Measurements from ENCODE around the gene DMAC2. TPM values are rescaled to one million over a fixed set of nuclear protein-coding genes. Genes with fewer than 3 reads are reported as not detected.
"Not testable (repeated sequence)": the region's sequence is repeated elsewhere in the genome, so short reads cannot be mapped to it uniquely, and the experiment has no call there.

DMAC2 gene
- total RNA-seq (10 to 100 TPM in 4 of 5 donors, 1 to 10 TPM in 1; 8.2 to 50.0 (median 36.4) TPM), polyA plus RNA-seq (10 to 100 TPM; 44.1 to 50.9 (median 48.1) TPM)
- long read RNA-seq, donor 1, partial matches to known transcripts: 0 of 3 reads
- long read RNA-seq, donor 1, other reads (novel, unspliced or antisense): 0 of 3 reads
- long read RNA-seq, donor 2, transcript DMAC2-201 (6 exons, 1,692 nt): major isoform, 7 of 7 reads
- long read RNA-seq, donor 2, partial matches to known transcripts: 0 of 7 reads
- long read RNA-seq, donor 2, other reads (novel, unspliced or antisense): 0 of 7 reads
- long read RNA-seq, donor 3, partial matches to known transcripts: 0 of 6 reads
- long read RNA-seq, donor 3, other reads (novel, unspliced or antisense): 0 of 6 reads
- long read RNA-seq, donor 4, partial matches to known transcripts: 0 of 2 reads
- long read RNA-seq, donor 4, other reads (novel, unspliced or antisense): 0 of 2 reads
- long read RNA-seq, donor 5, transcript DMAC2-201 (6 exons, 1,692 nt): major isoform, 5 of 11 reads
- long read RNA-seq, donor 5, partial matches to known transcripts: 0 of 11 reads
- long read RNA-seq, donor 5, other reads (novel, unspliced or antisense): 0 of 11 reads
- long read RNA-seq, donor 6, transcript DMAC2-208 (5 exons, 979 nt): minor isoform, 5 of 24 reads
- long read RNA-seq, donor 6, transcript DMAC2-201 (6 exons, 1,692 nt): major isoform, 13 of 24 reads
- long read RNA-seq, donor 6, partial matches to known transcripts: 0 of 24 reads
- long read RNA-seq, donor 6, other reads (novel, unspliced or antisense): 0 of 24 reads
- long read RNA-seq, donor 7, transcript DMAC2-201 (6 exons, 1,692 nt): major isoform, 6 of 9 reads
- long read RNA-seq, donor 7, partial matches to known transcripts: 0 of 9 reads
- long read RNA-seq, donor 7, other reads (novel, unspliced or antisense): 0 of 9 reads
- long read RNA-seq, donor 8, transcript DMAC2-201 (6 exons, 1,692 nt): major isoform, 6 of 8 reads
- long read RNA-seq, donor 8, partial matches to known transcripts: 0 of 8 reads
- long read RNA-seq, donor 8, other reads (novel, unspliced or antisense): 0 of 8 reads
- long read RNA-seq, donor 9, partial matches to known transcripts: 0 of 6 reads
- long read RNA-seq, donor 9, other reads (novel, unspliced or antisense): 0 of 6 reads
- long read RNA-seq, donor 10, partial matches to known transcripts: 0 of 3 reads
- long read RNA-seq, donor 10, other reads (novel, unspliced or antisense): 0 of 3 reads

- TF ChIP-seq, protein P1, sequence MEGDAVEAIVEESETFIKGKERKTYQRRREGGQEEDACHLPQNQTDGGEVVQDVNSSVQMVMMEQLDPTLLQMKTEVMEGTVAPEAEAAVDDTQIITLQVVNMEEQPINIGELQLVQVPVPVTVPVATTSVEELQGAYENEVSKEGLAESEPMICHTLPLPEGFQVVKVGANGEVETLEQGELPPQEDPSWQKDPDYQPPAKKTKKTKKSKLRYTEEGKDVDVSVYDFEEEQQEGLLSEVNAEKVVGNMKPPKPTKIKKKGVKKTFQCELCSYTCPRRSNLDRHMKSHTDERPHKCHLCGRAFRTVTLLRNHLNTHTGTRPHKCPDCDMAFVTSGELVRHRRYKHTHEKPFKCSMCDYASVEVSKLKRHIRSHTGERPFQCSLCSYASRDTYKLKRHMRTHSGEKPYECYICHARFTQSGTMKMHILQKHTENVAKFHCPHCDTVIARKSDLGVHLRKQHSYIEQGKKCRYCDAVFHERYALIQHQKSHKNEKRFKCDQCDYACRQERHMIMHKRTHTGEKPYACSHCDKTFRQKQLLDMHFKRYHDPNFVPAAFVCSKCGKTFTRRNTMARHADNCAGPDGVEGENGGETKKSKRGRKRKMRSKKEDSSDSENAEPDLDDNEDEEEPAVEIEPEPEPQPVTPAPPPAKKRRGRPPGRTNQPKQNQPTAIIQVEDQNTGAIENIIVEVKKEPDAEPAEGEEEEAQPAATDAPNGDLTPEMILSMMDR (IDR thresholded peaks at IDR 0.05): peak in 4 of 7 experiments; percentile 20 to 54 (median 39)
- TF ChIP-seq EP300 (IDR thresholded peaks at IDR 0.05): no peak
- no peak for TF ChIP-seq POLR2A (IDR thresholded peaks at IDR 0.05)
- TF ChIP-seq POLR2AphosphoS5 (IDR thresholded peaks at IDR 0.05): peak; percentile 47 to 90 (median 61)
- intact Hi-C loops (cut with DNase I; ENCODE audit: low total_unique reads): no loop called here
Measured at GRCh38 chr19:41439441-41440222, at the start of gene DMAC2. TSS of gene DMAC2 (minus strand) at chr19:41439912. CDS start at chr19:41439899, 13 bp downstream.

GRCh38 chr19:41486953-41487352 lies 47.2 kb upstream of the DMAC2 start:
- H3K4me3 ChIP-seq; intact Hi-C loops (cut with DNase I; ENCODE audit: low total_unique reads); H3K27ac ChIP-seq; H3K4me1 ChIP-seq; H3K36me3 ChIP-seq; DNase-seq: not testable (repeated sequence)
- Histone ChIP-seq H3K27me3 (peaks cover 0 to 37% (median 12%) of the 10 kb centered on the region in 3 donors), H3K9me3 (peaks cover 0 to 15% (median 11%) of the 10 kb centered on the region in 4 donors)
- WGBS, 5 donors: 80 to 88% (median 82%) methylated on average over 4 of the region's 4 CpGs

More at GRCh38 chr19:41439441-41440222, at the start of gene DMAC2:
- peak; percentile 98 to 99 for DNase-seq
- H3K27me3 ChIP-seq: peaks cover 0 to 27% (median 0%) of the 10 kb centered on the region in 3 donors
- peaks cover 11 to 36% (median 33%) of the 10 kb centered on the region in 4 donors for H3K36me3 ChIP-seq
- 0 to 1% (median 0%) methylated on average over 34 to 40 of the region's 40 CpGs for WGBS, 5 donors
- peak within 1 kb of the TSS; percentile 62 to 83 (median 80) for H3K4me3 ChIP-seq
- peaks cover 0 to 20% (median 17%) of the 10 kb centered on the region in 4 donors for H3K4me1 ChIP-seq
- no peaks in the 10 kb centered on the region for H3K9me3 ChIP-seq
- peak within 1 kb of the TSS; percentile 88 to 99 (median 97) for H3K27ac ChIP-seq

DNA sequence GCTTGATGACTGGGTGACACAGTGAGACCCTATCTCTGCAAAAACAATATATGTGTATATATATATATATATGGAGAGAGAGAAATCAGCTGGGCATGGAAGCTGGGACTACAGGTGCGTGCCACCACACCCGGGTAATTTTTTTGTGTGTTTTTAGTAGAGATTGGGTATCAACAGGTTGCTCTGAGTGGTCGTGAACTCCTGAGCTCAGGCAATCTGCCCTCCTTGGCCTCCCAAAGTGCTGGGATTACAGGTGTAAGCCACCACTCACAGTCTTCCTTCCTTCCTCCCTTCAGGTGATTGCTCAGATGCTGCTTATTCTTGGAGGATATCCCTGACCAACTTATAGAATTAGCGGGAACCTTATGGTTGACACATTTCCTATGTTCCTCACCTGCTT lies 45.1 kb upstream of the DMAC2 start:
- H3K4me1 ChIP-seq: no peaks in the 10 kb centered on the region
- WGBS, 5 donors: 75 to 84% (median 79%) methylated on average over 4 of the region's 4 CpGs
- intact Hi-C loops (cut with DNase I; ENCODE audit: low total_unique reads): no loop called here
- DNase-seq: no peak
- H3K27me3 ChIP-seq: peaks cover 0 to 49% (median 12%) of the 10 kb centered on the region in 3 donors
- no peak overlapping the region for H3K27ac ChIP-seq
- peaks cover 0 to 15% (median 11%) of the 10 kb centered on the region in 4 donors for H3K9me3 ChIP-seq
- TF ChIP-seq EP300 (IDR thresholded peaks at IDR 0.05) (no peak), POLR2AphosphoS5 (IDR thresholded peaks at IDR 0.05) (no peak), POLR2A (IDR thresholded peaks at IDR 0.05) (no peak)
- TF ChIP-seq, protein P1 (IDR thresholded peaks at IDR 0.05): no peak
- H3K4me3 ChIP-seq: no peak overlapping the region
- no peaks in the 10 kb centered on the region for H3K36me3 ChIP-seq

DNA sequence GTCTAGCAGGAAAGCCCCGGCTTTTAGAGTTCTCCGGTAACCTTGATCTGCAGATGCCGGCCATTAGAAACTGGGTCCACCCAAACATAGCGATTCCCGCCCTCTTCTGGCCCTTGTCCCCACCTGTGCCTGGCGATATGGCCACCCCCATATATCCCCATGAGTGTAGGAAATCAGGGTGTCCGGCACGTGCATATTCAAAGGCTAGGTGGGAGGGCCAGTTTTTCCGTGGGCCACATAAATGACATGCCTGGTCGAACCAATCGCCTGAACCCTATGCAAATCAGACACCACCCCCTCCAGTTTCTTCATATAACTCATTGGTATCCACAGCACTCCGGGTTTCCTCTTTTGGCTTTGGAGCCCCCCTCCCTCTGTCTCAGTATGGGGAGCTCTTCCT lies 40.6 kb upstream of the DMAC2 start:
- no peak for DNase-seq
- TF ChIP-seq EP300 (IDR thresholded peaks at IDR 0.05) (no peak), POLR2AphosphoS5 (IDR thresholded peaks at IDR 0.05) (no peak), POLR2A (IDR thresholded peaks at IDR 0.05) (no peak)
- TF ChIP-seq, protein P1 (IDR thresholded peaks at IDR 0.05): no peak
- H3K4me3 ChIP-seq: no peak overlapping the region
- no peaks in the 10 kb centered on the region for H3K36me3 ChIP-seq
- intact Hi-C loops (cut with DNase I; ENCODE audit: low total_unique reads): no loop called here
- H3K27ac ChIP-seq: peak overlapping the region in 4 of 5 donors; percentile 26 to 57 (median 47)
- no peaks in the 10 kb centered on the region for H3K9me3 ChIP-seq
- peaks cover 0 to 57% (median 5%) of the 10 kb centered on the region in 3 donors for H3K27me3 ChIP-seq
- no peaks in the 10 kb centered on the region for H3K4me1 ChIP-seq
- 75 to 83% (median 78%) methylated on average over 12 of the region's 12 CpGs for WGBS, 5 donors
